ENCODE results near the gene MALT1. TPM values are rescaled to one million over a fixed set of nuclear protein-coding genes. Genes with fewer than 3 reads are reported as not detected.
"Not testable (repeated sequence)": the region's sequence is repeated elsewhere in the genome, so short reads cannot be mapped to it uniquely, and the experiment has no call there.

MALT1 gene
- total and polyA plus RNA-seq, 8 donors = 3.2 to 12.9 (median 7.1) TPM

- intact Hi-C loops (cut with DNase I) = no loop called here
- TF ChIP-seq CTCF (IDR thresholded peaks at IDR 0.05) = no peak
- H3K27me3 ChIP-seq = no peaks in the 10 kb centered on the region
- 76 to 82% methylated on average over 2 of the region's 2 CpGs for WGBS, 2 donors
- FAIRE-seq (no peak), ATAC-seq (peak in 1 of 4 donors; percentile 52), DNase-seq (no peak)
- H3K4me3 ChIP-seq = no peak overlapping the region
- no peaks in the 10 kb centered on the region for H3K9me3 ChIP-seq
- H3K27ac ChIP-seq = no peak overlapping the region
- no peaks in the 10 kb centered on the region for H3K4me1 ChIP-seq
- no peaks in the 10 kb centered on the region for H3K36me3 ChIP-seq
Observed at GRCh38 chr18:58638441-58638840, 32.8 kb upstream of the MALT1 start.

- WGBS, 2 donors = 79 to 89% methylated on average over 2 of the region's 2 CpGs
- H3K27ac ChIP-seq = no peak overlapping the region
- FAIRE-seq (no peak), DNase-seq (no peak), ATAC-seq (no peak)
- no peaks in the 10 kb centered on the region for H3K36me3 ChIP-seq
- no peaks in the 10 kb centered on the region for H3K9me3 ChIP-seq
- intact Hi-C loops (cut with DNase I) = no loop called here
- no peak for TF ChIP-seq CTCF (IDR thresholded peaks at IDR 0.05)
- no peak overlapping the region for H3K4me3 ChIP-seq
- no peaks in the 10 kb centered on the region for H3K27me3 ChIP-seq
- H3K4me1 ChIP-seq = no peaks in the 10 kb centered on the region
Observed at GRCh38 chr18:58639237-58639636, 32.0 kb upstream of the MALT1 start.

GRCh38 chr18:58639751-58640427, 31.4 kb upstream of the MALT1 start:
- Histone ChIP-seq H3K4me1 (no peaks in the 10 kb centered on the region), H3K4me3 (no peak overlapping the region), H3K36me3 (no peaks in the 10 kb centered on the region), H3K27ac (no peak overlapping the region), H3K9me3 (no peaks in the 10 kb centered on the region), H3K27me3 (no peaks in the 10 kb centered on the region)
- intact Hi-C loops (cut with DNase I) = no loop called here
- FAIRE-seq = no peak
- TF ChIP-seq CTCF (IDR thresholded peaks at IDR 0.05) = no peak
- no peak for DNase-seq
- WGBS, 2 donors = 54 to 59% methylated on average over 5 of the region's 5 CpGs
- no peak for ATAC-seq

GRCh38 chr18:58640428-58640805, 30.8 kb upstream of the MALT1 start:
- H3K27me3 ChIP-seq = no peaks in the 10 kb centered on the region
- H3K9me3 ChIP-seq = no peaks in the 10 kb centered on the region
- 64 to 65% methylated on average over 4 of the region's 4 CpGs for WGBS, 2 donors
- no peak overlapping the region for H3K27ac ChIP-seq
- ATAC-seq = no peak
- H3K4me3 ChIP-seq = no peak overlapping the region
- no peaks in the 10 kb centered on the region for H3K4me1 ChIP-seq
- FAIRE-seq = no peak
- intact Hi-C loops (cut with DNase I) = no loop called here
- no peak for TF ChIP-seq CTCF (IDR thresholded peaks at IDR 0.05)
- no peaks in the 10 kb centered on the region for H3K36me3 ChIP-seq
- no peak for DNase-seq

GRCh38 chr18:58640891-58641610, 30.2 kb upstream of the MALT1 start:
- Histone ChIP-seq H3K9me3 (no peaks in the 10 kb centered on the region), H3K4me1 (no peaks in the 10 kb centered on the region), H3K27ac (no peak overlapping the region), H3K27me3 (no peaks in the 10 kb centered on the region), H3K4me3 (no peak overlapping the region), H3K36me3 (no peaks in the 10 kb centered on the region)
- DNase-seq = no peak
- intact Hi-C loops (cut with DNase I) = no loop called here
- no peak for FAIRE-seq
- WGBS, 2 donors = 72 to 82% methylated on average over 7 of the region's 7 CpGs
- no peak for TF ChIP-seq CTCF (IDR thresholded peaks at IDR 0.05)
- ATAC-seq = no peak

- H3K27me3 ChIP-seq; H3K4me1 ChIP-seq; DNase-seq; H3K4me3 ChIP-seq; intact Hi-C loops (cut with DNase I); ATAC-seq; H3K27ac ChIP-seq; H3K9me3 ChIP-seq; FAIRE-seq; H3K36me3 ChIP-seq: not testable (repeated sequence)
- WGBS, 2 donors = 84 to 89% methylated on average over 6 of the region's 6 CpGs
Observed at GRCh38 chr18:58643557-58643956, 27.7 kb upstream of the MALT1 start.
